ENCODE measurements around the gene RNU6-1.
A peak's percentile ranks its signal among the peaks of the same experiment; 100 is the strongest.

RNU6-1 gene

GRCh38 chr15:67863442-67863987 lies 23.7 kb upstream of the RNU6-1 start (continued):
- TF ChIP-seq ZNF18 (tag by site-specific recombination; IDR thresholded peaks at IDR 0.05) (no peak), OVOL3 (tag by site-specific recombination; IDR thresholded peaks at IDR 0.05) (no peak), ZBTB26 (tag by site-specific recombination; optimal IDR thresholded peaks at IDR 0.05) (peak; percentile 82), ZFHX2 (tag by site-specific recombination; conservative IDR thresholded peaks at IDR 0.05) (peak; percentile 82), ZNF501 (tag by site-specific recombination; IDR thresholded peaks at IDR 0.05) (peak; percentile 82; the same call in 1 of the 2 replicates), IKZF3 (tag by site-specific recombination; IDR thresholded peaks at IDR 0.05) (peak; percentile 91), ZNF548 (tag by site-specific recombination; IDR thresholded peaks at IDR 0.05) (no peak), ZNF510 (tag by site-specific recombination; IDR thresholded peaks at IDR 0.05; ENCODE audit: insufficient replicate concordance) (no peak), ZNF768 (tag by site-specific recombination; IDR thresholded peaks at IDR 0.05) (peak; percentile 23; the same call in 1 of the 2 replicates), ZNF626 (tag by site-specific recombination; IDR thresholded peaks at IDR 0.05) (no peak), ZBTB20 (tag by site-specific recombination; IDR thresholded peaks at IDR 0.05) (peak; percentile 93), OSR2 (tag by site-specific recombination; IDR thresholded peaks at IDR 0.05) (no peak), AEBP2 (tag by site-specific recombination; IDR thresholded peaks at IDR 0.05; ENCODE audit: borderline replicate concordance) (no peak), KLF16 (tag by site-specific recombination; IDR thresholded peaks at IDR 0.05) (peak; percentile 42; the same call in 1 of the 2 replicates), GFI1B (tag by site-specific recombination; IDR thresholded peaks at IDR 0.05) (no peak), ZBTB48 (tag by site-specific recombination; IDR thresholded peaks at IDR 0.05) (peak; percentile 88), ZNF366 (tag by site-specific recombination; conservative IDR thresholded peaks at IDR 0.05) (peak; percentile 52), ZFP3 (tag by site-specific recombination; IDR thresholded peaks at IDR 0.05; ENCODE audit: low read depth) (no peak)
- TF ChIP-seq, protein P1, sequence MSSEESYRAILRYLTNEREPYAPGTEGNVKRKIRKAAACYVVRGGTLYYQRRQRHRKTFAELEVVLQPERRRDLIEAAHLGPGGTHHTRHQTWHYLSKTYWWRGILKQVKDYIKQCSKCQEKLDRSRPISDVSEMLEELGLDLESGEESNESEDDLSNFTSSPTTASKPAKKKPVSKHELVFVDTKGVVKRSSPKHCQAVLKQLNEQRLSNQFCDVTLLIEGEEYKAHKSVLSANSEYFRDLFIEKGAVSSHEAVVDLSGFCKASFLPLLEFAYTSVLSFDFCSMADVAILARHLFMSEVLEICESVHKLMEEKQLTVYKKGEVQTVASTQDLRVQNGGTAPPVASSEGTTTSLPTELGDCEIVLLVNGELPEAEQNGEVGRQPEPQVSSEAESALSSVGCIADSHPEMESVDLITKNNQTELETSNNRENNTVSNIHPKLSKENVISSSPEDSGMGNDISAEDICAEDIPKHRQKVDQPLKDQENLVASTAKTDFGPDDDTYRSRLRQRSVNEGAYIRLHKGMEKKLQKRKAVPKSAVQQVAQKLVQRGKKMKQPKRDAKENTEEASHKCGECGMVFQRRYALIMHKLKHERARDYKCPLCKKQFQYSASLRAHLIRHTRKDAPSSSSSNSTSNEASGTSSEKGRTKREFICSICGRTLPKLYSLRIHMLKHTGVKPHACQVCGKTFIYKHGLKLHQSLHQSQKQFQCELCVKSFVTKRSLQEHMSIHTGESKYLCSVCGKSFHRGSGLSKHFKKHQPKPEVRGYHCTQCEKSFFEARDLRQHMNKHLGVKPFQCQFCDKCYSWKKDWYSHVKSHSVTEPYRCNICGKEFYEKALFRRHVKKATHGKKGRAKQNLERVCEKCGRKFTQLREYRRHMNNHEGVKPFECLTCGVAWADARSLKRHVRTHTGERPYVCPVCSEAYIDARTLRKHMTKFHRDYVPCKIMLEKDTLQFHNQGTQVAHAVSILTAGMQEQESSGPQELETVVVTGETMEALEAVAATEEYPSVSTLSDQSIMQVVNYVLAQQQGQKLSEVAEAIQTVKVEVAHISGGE (tag by site-specific recombination; conservative IDR thresholded peaks at IDR 0.05; ENCODE audit: low read depth): 0 out of 2 replicates have a peak, but pooled peaks have one; percentile 56

All from HEK293 (cell line).